CD14-positive monocyte (primary cell): ENCODE measurements around the gene DUSP9. TPM values are rescaled to one million over a fixed set of nuclear protein-coding genes. Genes with fewer than 3 reads are reported as not detected.

ENCODE experiments used
- DNase-seq, 3 donors: peaks; one replicate each; pipeline ENCODE4 v3.0.0-alpha.2; 2011 to 2022
- H2AFZ ChIP-seq: 2 replicates; pipeline ENCODE4 v1.6.0; 2012; ENCODE audit warnings: mild to moderate bottlenecking, low read depth, low read length, inconsistent platforms; ENCODE audit not compliant: insufficient read depth, poor library complexity, severe bottlenecking
- H3K27ac ChIP-seq, 2 donors: 1 replicate in 1 of 2; 2 replicates in 1 of 2; pipeline ENCODE4 v1.5.1; 2012 to 2013; ENCODE audit warnings: low read length in 2 of 2, control low read depth in 1 of 2, inconsistent platforms in 1 of 2, low read depth in 1 of 2, mild to moderate bottlenecking in 1 of 2
- H3K27me3 ChIP-seq, 2 donors: one replicate each; pipeline versions ENCODE4 v1.6.0 to v1.6.1; 2011 to 2013; ENCODE audit warnings: low read length in 2 of 2; ENCODE audit not compliant: control insufficient read depth in 2 of 2, insufficient read depth in 2 of 2
- H3K36me3 ChIP-seq, 2 donors: replicated peaks in 1 of 2; 1 replicate in 1 of 2; 2 replicates in 1 of 2; pipeline versions ENCODE4 v1.5.1 to v1.6.1; 2012 to 2013; ENCODE audit warnings: low read length in 2 of 2, control low read depth in 1 of 2, inconsistent platforms in 1 of 2, mild to moderate bottlenecking in 1 of 2; ENCODE audit not compliant: insufficient read depth in 2 of 2, control insufficient read depth in 1 of 2
- H3K4me1 ChIP-seq, 2 donors: 1 replicate in 1 of 2; 2 replicates in 1 of 2; pipeline versions ENCODE4 v1.5.1 to v1.6.1; 2012 to 2013; ENCODE audit warnings: low read length in 2 of 2, control low read depth in 1 of 2, inconsistent platforms in 1 of 2, mild to moderate bottlenecking in 1 of 2, moderate library complexity in 1 of 2; ENCODE audit not compliant: insufficient read depth in 2 of 2, control insufficient read depth in 1 of 2
- H3K4me2 ChIP-seq: replicated peaks from 2 replicates; pipeline ENCODE3; 2012; ENCODE audit warnings: low read length, moderate library complexity, mild to moderate bottlenecking; ENCODE audit not compliant: poor library complexity, severe bottlenecking; ENCODE audit errors: extremely low read depth
- H3K4me3 ChIP-seq, 3 experiments: fragments of 200-600 bp in 1 of 3; sonication (generic) in 1 of 3; replicated peaks in 1 of 3; 1 replicate in 2 of 3; 2 replicates in 1 of 3; pipeline ENCODE4 v1.5.1; 2011 to 2013; ENCODE audit warnings: low read length in 3 of 3, mild to moderate bottlenecking in 3 of 3, control low read depth in 2 of 3, low read depth in 2 of 3, inconsistent platforms in 1 of 3, moderate library complexity in 1 of 3
- H3K79me2 ChIP-seq: 2 replicates; pipeline ENCODE4 v1.6.0; 2012; ENCODE audit warnings: mild to moderate bottlenecking, control low read depth, inconsistent platforms, low read length, moderate library complexity; ENCODE audit not compliant: insufficient read depth
- H3K9ac ChIP-seq: 2 replicates; pipeline ENCODE4 v1.6.0; 2017; ENCODE audit warnings: low read length, mild to moderate bottlenecking; ENCODE audit not compliant: insufficient read depth, poor library complexity, severe bottlenecking
- H3K9me3 ChIP-seq, 2 donors: replicated peaks in 1 of 2; 1 replicate in 1 of 2; 2 replicates in 1 of 2; pipeline versions ENCODE4 v1.5.1 to v1.6.1; 2012 to 2013; ENCODE audit warnings: low read length in 2 of 2, control low read depth in 1 of 2; ENCODE audit not compliant: control insufficient read depth in 1 of 2, insufficient read depth in 1 of 2
- H4K20me1 ChIP-seq: 2 replicates; pipeline ENCODE4 v1.6.0; 2012; ENCODE audit warnings: mild to moderate bottlenecking, low read length, control low read depth, moderate library complexity; ENCODE audit not compliant: insufficient read depth
- H3K27ac Mint-ChIP-seq, 7 donors: one replicate each; pipeline ENCODE4 v1.8.0; 2020; ENCODE audit warnings: mild to moderate bottlenecking in 7 of 7, mixed read lengths in 7 of 7, moderate library complexity in 6 of 7, inconsistent platforms in 2 of 7
- H3K27me3 Mint-ChIP-seq, 3 donors: one replicate each; pipeline ENCODE4 v1.8.0; 2021 to 2022; ENCODE audit warnings: low read depth in 3 of 3, mild to moderate bottlenecking in 3 of 3, mixed read lengths in 3 of 3, moderate library complexity in 3 of 3, inconsistent platforms in 1 of 3
- H3K36me3 Mint-ChIP-seq, 2 donors: one replicate each; pipeline ENCODE4 v1.8.0; 2020; ENCODE audit warnings: mixed read lengths in 2 of 2, inconsistent platforms in 1 of 2, mild to moderate bottlenecking in 1 of 2
- H3K4me1 Mint-ChIP-seq: one replicate; pipeline ENCODE4 v1.8.0; 2020; ENCODE audit warnings: mild to moderate bottlenecking, mixed read lengths
- H3K4me3 Mint-ChIP-seq, 2 donors: one replicate each; pipeline ENCODE4 v1.8.0; 2020; ENCODE audit warnings: mild to moderate bottlenecking in 2 of 2, mixed read lengths in 2 of 2, moderate library complexity in 1 of 2
- H3K9me3 Mint-ChIP-seq, 7 donors: one replicate each; pipeline ENCODE4 v1.8.0; 2020 to 2022; ENCODE audit warnings: mixed read lengths in 7 of 7, mild to moderate bottlenecking in 6 of 7, moderate library complexity in 6 of 7, inconsistent platforms in 2 of 7
- CTCF ChIP-seq: fragments of 200-600 bp; IDR thresholded peaks from one replicate; pipeline ENCODE4 v1.8.0; 2022; ENCODE audit warnings: antibody characterized with exemption, mild to moderate bottlenecking
- WGBS: methylation state at CpG from one replicate; pipeline ENCODE4 v1.1.5; 2013; ENCODE audit warnings: missing lambda C conversion rate; ENCODE audit not compliant: insufficient coverage; 5-methylcytosine and 5-hydroxymethylcytosine counted together
- intact Hi-C, 2 donors: fragments of 100-400 bp; cut with micrococcal nuclease; formaldehyde crosslinking; loops; one replicate each; pipeline versions ENCODE4 v1.15.0 to v1.15.1; 2023
- polyA plus RNA-seq, 3 donors: library from polyadenylated mRNA; depleted of rRNA in 1 of 3; unstranded in 2 of 3; stranded (reverse) in 1 of 3; fragments of 300-500 nt in 2 of 3; fragments of >200 nt in 1 of 3; fragmentation: Illumina TruSeq in 2 of 3; gene quantifications; 1 replicate in 2 of 3; 2 replicates in 1 of 3; pipeline ENCODE4 v1.2.3, GENCODE V29; 2012 to 2021

The DUSP9 gene
- polyA plus RNA-seq, 3 donors: not detected

GRCh38 chrX:153599192-153600031 lies 47.6 kb upstream of the DUSP9 start:
- peak overlapping the region; percentile 81 for H2AFZ ChIP-seq
- DNase-seq: peak; percentile 83 to 88 (median 85)
- Mint-ChIP-seq H3K27me3 (peaks cover 0 to 33% (median 4%) of the 10 kb centered on the region in 3 donors), H3K4me3 (peak overlapping the region; percentile 69 to 84), H3K9me3 (peaks cover 0 to 8% (median 4%) of the 10 kb centered on the region in 7 donors), H3K4me1 (peaks cover 39% of the 10 kb centered on the region), H3K36me3 (peaks cover 10 to 16% of the 10 kb centered on the region in 2 donors), H3K27ac (peak overlapping the region in 4 of 7 donors; percentile 12 to 71 (median 60))
- no peaks in the 10 kb centered on the region for H3K27me3 ChIP-seq
- peak overlapping the region; percentile 74 for H3K4me2 ChIP-seq
- H3K9me3 ChIP-seq: no peaks in the 10 kb centered on the region
- under 1% methylated on average over 37 of the region's 79 CpGs for WGBS
- H3K4me1 ChIP-seq: peaks cover 27 to 29% of the 10 kb centered on the region in 2 donors
- peaks cover 13 to 14% of the 10 kb centered on the region in 2 donors for H3K36me3 ChIP-seq
- H3K79me2 ChIP-seq: peaks cover 13% of the 10 kb centered on the region
- peaks cover 22% of the 10 kb centered on the region for H4K20me1 ChIP-seq
- H3K4me3 ChIP-seq: peak overlapping the region; percentile 65 to 84 (median 72)
- TF ChIP-seq CTCF: no peak
- H3K9ac ChIP-seq: peak overlapping the region; percentile 61
- intact Hi-C loops: loop anchor here (2.0 to 10.0 kb wide), 3 partner anchors 127 to 265 kb away; partner anchors contain the start of genes HAUS7 (in 2 of the 2) and ZNF275 (in 1 of the 2)
- H3K27ac ChIP-seq: peak overlapping the region in 1 of 2 donors; percentile 55

GRCh38 chrX:153600032-153600373 lies 47.0 kb upstream of the DUSP9 start:
- H4K20me1 ChIP-seq: peaks cover 22% of the 10 kb centered on the region
- H3K9me3 ChIP-seq: no peaks in the 10 kb centered on the region
- intact Hi-C loops: no loop called here
- no peak overlapping the region for H3K27ac ChIP-seq
- H3K27me3 Mint-ChIP-seq: peaks cover 0 to 34% (median 4%) of the 10 kb centered on the region in 3 donors
- H3K36me3 Mint-ChIP-seq: peaks cover 7 to 10% of the 10 kb centered on the region in 2 donors
- DNase-seq: no peak
- no peak for TF ChIP-seq CTCF
- H3K4me1 ChIP-seq: peaks cover 27 to 29% of the 10 kb centered on the region in 2 donors
- H3K4me1 Mint-ChIP-seq: peaks cover 42% of the 10 kb centered on the region
- H3K79me2 ChIP-seq: peaks cover 13% of the 10 kb centered on the region
- peaks cover 8% of the 10 kb centered on the region in 2 donors for H3K36me3 ChIP-seq
- no peak overlapping the region for H3K9ac ChIP-seq
- peak overlapping the region in 3 of 7 donors; percentile 12 to 42 (median 36) for H3K27ac Mint-ChIP-seq
- H2AFZ ChIP-seq: peak overlapping the region; percentile 81
- H3K9me3 Mint-ChIP-seq: peaks cover 0 to 8% (median 4%) of the 10 kb centered on the region in 7 donors
- peak overlapping the region; percentile 69 to 84 for H3K4me3 Mint-ChIP-seq
- 0% methylated on average over 1 of the region's 2 CpGs for WGBS
- peak overlapping the region; percentile 65 to 84 (median 72) for H3K4me3 ChIP-seq
- H3K4me2 ChIP-seq: peak overlapping the region; percentile 74
- H3K27me3 ChIP-seq: no peaks in the 10 kb centered on the region
